Calu3 (cell line): ENCODE measurements around the gene FOXI1. TPM values are rescaled to one million over a fixed set of nuclear protein-coding genes. Genes with fewer than 3 reads are reported as not detected.

Experiments
- BruUV-seq: library from RNA; stranded (reverse); fragments of 400-500 nt; replicated peaks from 2 replicates; lab custom pipeline; 2021; lab: Mats Ljungman, UMichigan
- CTCF ChIA-PET: fragments of 300-600 bp; sonication (Branson Sonifier 250); formaldehyde crosslinking; loops from one replicate; lab custom pipeline; 2022; ENCODE audit warnings: antibody characterized with exemption; lab: Charles Lee
- DNase-seq: peaks from one replicate; pipeline ENCODE4 v3.0.0; 2022
- H3K27ac Mint-ChIP-seq: one replicate; pipeline ENCODE4 v1.8.0; 2022; ENCODE audit warnings: mixed read lengths; ENCODE audit not compliant: unreplicated experiment
- H3K27me3 Mint-ChIP-seq: one replicate; pipeline ENCODE4 v1.8.0; 2022; ENCODE audit warnings: mixed read lengths; ENCODE audit not compliant: unreplicated experiment
- H3K36me3 Mint-ChIP-seq: one replicate; pipeline ENCODE4 v1.8.0; 2022; ENCODE audit warnings: mild to moderate bottlenecking, moderate library complexity, mixed read lengths; ENCODE audit not compliant: insufficient read depth, unreplicated experiment
- H3K4me1 Mint-ChIP-seq: one replicate; pipeline ENCODE4 v1.8.0; 2022; ENCODE audit warnings: mild to moderate bottlenecking, low read depth, mixed read lengths; ENCODE audit not compliant: unreplicated experiment
- H3K4me3 Mint-ChIP-seq: one replicate; pipeline ENCODE4 v1.8.0; 2022; ENCODE audit warnings: mild to moderate bottlenecking, low read depth, moderate library complexity, mixed read lengths; ENCODE audit not compliant: unreplicated experiment
- H3K9me3 Mint-ChIP-seq: one replicate; pipeline ENCODE4 v1.8.0; 2022; ENCODE audit warnings: low read depth, mixed read lengths; ENCODE audit not compliant: unreplicated experiment
- CTCF ChIP-seq: fragments of 200-600 bp; IDR thresholded peaks from one replicate; pipeline ENCODE4 v1.8.0; 2022; ENCODE audit warnings: antibody characterized with exemption; ENCODE audit not compliant: unreplicated experiment
- intact Hi-C: fragments of 100-400 bp; cut with micrococcal nuclease; formaldehyde crosslinking; loops from one replicate; pipeline ENCODE4 v1.10.0; 2022; ENCODE audit not compliant: unreplicated experiment
- total RNA-seq: library from RNA; stranded (reverse); gene quantifications from 2 replicates; pipeline ENCODE4 v1.2.3, GENCODE V29; 2022

Gene FOXI1
- total RNA-seq, 1 experiment from 2014 or later, result not detected

GRCh38 chr5:170100066-170100943 lies 5.4 kb upstream of the FOXI1 start:
- H3K27me3 Mint-ChIP-seq, result peaks cover 59% of the 10 kb centered on the region
- no TSS peak for BruUV-seq
- H3K4me3 Mint-ChIP-seq, result no peak overlapping the region
- TF ChIP-seq CTCF, result peak; percentile 80
- peaks cover 5% of the 10 kb centered on the region for H3K4me1 Mint-ChIP-seq
- H3K27ac Mint-ChIP-seq, result no peak overlapping the region
- intact Hi-C loops, result loop anchor here (1.0 to 2.0 kb wide), 4 partner anchors 50 to 321 kb away; no protein-coding TSS in a partner anchor
- CTCF ChIA-PET, result interaction anchor here (1.0 to 3.9 kb wide), 3 partner anchors 18 to 116 kb away, joined by 3 to 26 read pairs (median 15); no protein-coding TSS in a partner anchor
- peak; percentile 83 for DNase-seq
- no peaks in the 10 kb centered on the region for H3K9me3 Mint-ChIP-seq
- H3K36me3 Mint-ChIP-seq, result no peaks in the 10 kb centered on the region

GRCh38 chr5:170103447-170103846 lies 2.2 kb upstream of the FOXI1 start:
- intact Hi-C loops, result no loop called here
- no TSS peak for BruUV-seq
- CTCF ChIA-PET, result interaction anchor here (2.6 kb wide), 1 partner anchor 81 kb away, joined by 11 read pairs; no protein-coding TSS in a partner anchor
- Mint-ChIP-seq H3K27me3 (peaks cover 36% of the 10 kb centered on the region), H3K4me1 (peaks cover 10% of the 10 kb centered on the region), H3K9me3 (no peaks in the 10 kb centered on the region), H3K36me3 (no peaks in the 10 kb centered on the region), H3K27ac (no peak overlapping the region), H3K4me3 (no peak overlapping the region)
- no peak for TF ChIP-seq CTCF
- no peak for DNase-seq

- TF ChIP-seq CTCF, result no peak
- CTCF ChIA-PET, result interaction anchor here (0.7 to 2.6 kb wide), 2 partner anchors 16 to 80 kb away, joined by 4 to 11 read pairs; no protein-coding TSS in a partner anchor
- Mint-ChIP-seq H3K36me3 (no peaks in the 10 kb centered on the region), H3K9me3 (no peaks in the 10 kb centered on the region), H3K27ac (no peak overlapping the region), H3K4me3 (no peak overlapping the region), H3K4me1 (peaks cover 10% of the 10 kb centered on the region), H3K27me3 (peaks cover 33% of the 10 kb centered on the region)
- intact Hi-C loops, result no loop called here
- no TSS peak for BruUV-seq
- DNase-seq, result no peak
These were observed 1.4 kb upstream of the FOXI1 start for GRCh38 chr5:170104299-170104698.

GRCh38 chr5:170104710-170105109 lies 987 bp upstream of the FOXI1 start:
- DNase-seq, result no peak
- H3K27me3 Mint-ChIP-seq, result peaks cover 32% of the 10 kb centered on the region
- no peak overlapping the region for H3K27ac Mint-ChIP-seq
- intact Hi-C loops, result no loop called here
- no peaks in the 10 kb centered on the region for H3K9me3 Mint-ChIP-seq
- no peak for TF ChIP-seq CTCF
- no peak overlapping the region for H3K4me3 Mint-ChIP-seq
- H3K4me1 Mint-ChIP-seq, result peaks cover 10% of the 10 kb centered on the region
- CTCF ChIA-PET, result interaction anchor here (0.7 to 2.6 kb wide), 2 partner anchors 16 to 80 kb away, joined by 4 to 11 read pairs; no protein-coding TSS in a partner anchor
- BruUV-seq, result no TSS peak
- no peaks in the 10 kb centered on the region for H3K36me3 Mint-ChIP-seq
